KBM-7 (cell line): Measurements from ENCODE around the gene ZNF524.

Experiments
- DNase-seq: peaks from one replicate; pipeline ENCODE4 v3.0.0-alpha.2; 2015
- in situ Hi-C: fragments of 300-500 bp; cut with MboI; formaldehyde crosslinking; loops from 2 replicates; pipeline ENCODE4 v1.14.3; 2020; ENCODE audit warnings: low sequenced_read_pairs, low pct_unique_long_range_greater_than_20kb, mixed read lengths

ZNF524 gene

DNA sequence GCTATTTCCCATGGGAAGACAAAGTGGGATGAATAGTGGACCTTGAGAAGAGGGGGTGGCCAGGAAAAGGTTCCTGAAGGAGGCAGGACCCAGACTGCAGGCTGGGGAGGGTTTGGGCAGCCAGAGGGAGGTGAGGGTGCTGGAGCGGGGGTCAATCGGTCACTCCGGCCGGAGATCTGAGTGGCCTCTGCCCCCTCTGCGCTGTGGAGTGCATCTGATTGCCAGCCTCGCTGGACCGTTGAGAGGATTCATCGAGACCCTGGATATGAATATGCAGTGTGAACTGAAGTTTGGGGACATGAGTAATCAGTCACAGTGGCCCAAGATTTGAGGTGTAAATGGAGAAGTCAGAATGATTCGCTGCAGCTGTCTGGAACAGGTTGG is 35.2 kb downstream of the ZNF524 start:
- in situ Hi-C loops = no loop called here
- DNase-seq = no peak

DNA sequence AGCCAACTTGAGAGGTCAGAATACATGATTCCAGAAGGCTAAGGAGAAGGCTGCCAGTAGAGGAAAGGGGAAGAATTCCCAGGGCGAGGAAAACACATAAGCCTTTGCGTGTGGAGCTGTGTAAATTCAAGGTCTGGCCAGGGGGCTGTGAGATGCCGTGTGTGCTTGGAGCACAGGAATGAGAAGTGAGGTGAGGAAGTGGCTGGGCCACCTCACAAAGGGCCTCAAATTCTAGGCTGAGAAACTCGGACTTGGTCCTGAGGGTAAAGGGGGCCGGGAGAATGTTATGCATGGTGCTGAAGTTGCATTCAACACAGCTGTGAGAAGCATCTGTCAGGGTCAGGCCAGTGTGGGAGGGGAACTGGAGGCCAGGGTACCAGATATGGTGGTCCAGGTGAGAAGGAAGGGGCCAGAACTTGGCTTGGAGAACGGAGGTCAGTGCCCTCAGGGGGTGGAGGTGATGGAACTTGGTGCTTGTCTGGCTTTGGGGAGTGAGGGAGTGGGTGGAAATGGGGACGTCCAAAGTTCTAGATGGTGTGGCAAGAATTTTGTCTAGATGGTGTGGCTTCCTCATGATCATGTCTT is 35.9 kb downstream of the ZNF524 start:
- in situ Hi-C loops = no loop called here
- DNase-seq = no peak

DNA sequence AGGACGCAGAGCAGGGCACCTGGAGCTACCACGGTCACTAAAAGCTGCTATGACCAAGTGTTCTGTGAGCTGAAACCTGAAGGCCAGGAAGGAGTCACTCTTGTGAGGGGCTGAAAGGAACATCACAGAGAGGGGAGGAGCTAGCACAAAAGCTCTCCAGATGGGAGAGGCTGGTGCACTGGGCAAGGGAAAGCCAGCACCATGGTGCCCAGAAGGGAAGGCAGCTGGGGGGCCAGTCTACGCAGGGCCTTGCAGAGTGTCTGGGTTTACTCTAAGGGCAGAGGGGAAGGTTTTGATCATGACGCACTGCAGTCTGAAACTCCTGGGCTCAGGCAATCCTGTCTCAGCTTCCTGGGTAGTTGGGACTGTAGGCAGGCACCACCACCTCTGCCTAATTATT is 36.6 kb downstream of the ZNF524 start:
- in situ Hi-C loops = no loop called here
- DNase-seq = no peak

DNA sequence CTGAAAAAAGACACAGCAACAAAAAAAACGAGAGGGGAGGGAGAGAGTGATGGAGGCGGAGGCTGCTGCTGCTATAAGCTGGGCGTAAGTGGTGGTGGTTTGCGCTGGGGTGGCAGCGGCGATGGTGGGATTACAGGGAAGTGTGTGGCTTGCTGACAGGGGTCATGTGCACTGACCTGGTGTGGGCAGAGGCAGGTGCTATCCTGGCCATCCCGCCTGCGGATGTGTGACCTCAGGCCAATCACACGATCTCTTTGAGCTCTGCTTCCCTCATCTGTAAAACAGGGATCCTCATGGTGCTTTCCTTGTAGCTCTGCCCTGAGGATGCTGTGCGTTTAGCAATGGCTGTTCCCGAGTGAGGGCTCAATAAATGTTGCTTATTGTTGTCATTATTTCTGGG is 37.4 kb downstream of the ZNF524 start:
- no peak for DNase-seq
- in situ Hi-C loops = no loop called here

DNA sequence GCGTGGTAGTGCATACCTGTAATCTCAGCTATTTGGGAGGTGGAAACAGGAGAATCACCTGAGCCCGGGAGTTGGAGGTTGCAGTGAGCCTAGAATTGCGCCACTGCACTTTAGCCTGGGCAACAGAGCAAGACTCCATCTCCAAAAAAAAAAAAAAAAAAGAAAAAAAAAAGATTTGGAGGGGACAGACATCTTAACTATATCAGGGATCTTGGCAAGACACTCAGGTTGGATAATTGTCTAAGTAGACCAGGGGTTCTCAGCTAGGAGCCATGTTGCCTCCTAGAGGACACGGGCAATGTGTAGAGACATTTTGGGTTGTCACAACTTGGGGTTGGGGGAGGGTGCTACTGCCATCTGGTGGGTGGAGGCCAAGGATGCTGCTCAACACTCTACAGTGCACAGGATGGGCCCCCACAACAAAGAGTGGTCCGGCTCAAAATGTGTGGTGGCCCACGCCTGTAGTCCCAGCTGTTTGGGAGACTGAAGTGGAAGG is 38.8 kb downstream of the ZNF524 start:
- in situ Hi-C loops = no loop called here
- peak; percentile 66 for DNase-seq

DNA sequence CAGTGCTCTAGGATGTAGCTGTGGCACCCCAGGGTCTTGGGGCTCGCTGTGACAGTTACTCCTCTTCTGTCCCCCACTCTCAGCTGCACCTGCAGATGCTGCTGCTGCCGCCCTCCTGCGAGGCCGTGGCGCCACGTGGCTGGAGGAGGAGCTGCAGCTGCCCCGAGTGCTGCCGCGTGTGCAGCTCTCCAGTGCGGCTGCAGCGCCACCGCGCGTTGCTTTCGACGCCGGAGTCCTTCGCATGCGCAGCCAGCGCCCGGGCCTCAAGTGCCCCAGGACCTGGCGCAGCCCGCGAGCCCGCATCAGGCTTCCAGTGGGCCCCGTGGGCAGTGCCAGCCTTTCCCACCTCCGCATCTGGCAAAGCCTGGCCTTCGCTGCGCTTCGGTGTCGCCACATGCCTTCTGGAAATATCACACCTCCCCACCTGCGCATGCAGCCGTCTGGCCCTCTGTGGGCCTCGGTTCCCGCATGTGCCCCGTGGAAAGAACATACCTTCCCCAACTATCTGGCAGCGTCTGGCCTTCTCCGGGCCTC is 40.0 kb downstream of the ZNF524 start:
- no peak for DNase-seq

DNA sequence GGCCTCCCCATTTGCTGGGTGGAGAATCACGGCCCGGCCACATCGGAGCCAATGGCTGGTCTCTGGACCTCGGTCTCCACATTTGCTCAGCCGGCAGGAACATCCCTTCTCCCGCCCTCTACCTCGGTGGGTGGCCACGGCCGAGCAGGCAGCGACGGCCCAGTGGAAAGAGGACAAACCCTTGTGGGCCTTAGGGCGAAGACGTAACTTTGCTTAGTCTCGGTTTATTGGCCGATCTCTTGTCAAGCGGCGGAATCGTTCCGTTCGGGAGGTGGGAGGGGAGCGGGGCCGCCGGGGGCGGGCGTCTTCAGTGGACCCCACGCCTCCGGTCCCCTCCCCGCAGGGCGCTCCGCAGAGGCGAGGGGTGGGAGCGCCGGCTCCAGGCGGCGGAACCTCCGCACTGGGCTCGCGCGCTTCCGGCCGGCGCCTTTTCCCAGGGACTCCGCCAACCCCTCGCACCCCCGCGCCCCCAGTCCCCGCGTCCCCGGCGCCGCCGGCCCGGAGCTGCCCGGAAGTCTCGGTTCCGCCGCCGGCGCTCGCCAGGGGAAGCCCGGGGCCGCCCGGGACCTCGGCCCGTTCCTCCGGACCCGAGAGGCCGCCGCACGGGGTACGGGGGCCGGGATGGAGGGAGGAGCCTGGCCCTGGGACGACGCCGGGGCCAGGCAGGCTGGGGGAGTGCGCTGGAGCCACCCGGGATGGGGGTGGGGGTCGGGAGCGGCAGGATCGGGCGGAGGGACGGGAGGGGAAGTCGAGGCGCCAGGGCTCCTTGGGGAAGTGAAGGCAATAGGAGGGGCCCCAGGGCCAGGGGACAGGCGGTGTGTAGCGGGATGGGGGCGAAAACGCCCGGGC is 40.7 kb downstream of the ZNF524 start, which contains the start of gene ZNF580:
Gene ZNF580 (plus strand): TSS at position 426 of the 849 bp plus-strand sequence. CDS start 1,507 bp downstream, outside the sequence.
- no peak for DNase-seq
- in situ Hi-C loops = no loop called here

More for the DNA sequence above, 40.0 kb downstream of the ZNF524 start:
- in situ Hi-C loops = no loop called here

DNA sequence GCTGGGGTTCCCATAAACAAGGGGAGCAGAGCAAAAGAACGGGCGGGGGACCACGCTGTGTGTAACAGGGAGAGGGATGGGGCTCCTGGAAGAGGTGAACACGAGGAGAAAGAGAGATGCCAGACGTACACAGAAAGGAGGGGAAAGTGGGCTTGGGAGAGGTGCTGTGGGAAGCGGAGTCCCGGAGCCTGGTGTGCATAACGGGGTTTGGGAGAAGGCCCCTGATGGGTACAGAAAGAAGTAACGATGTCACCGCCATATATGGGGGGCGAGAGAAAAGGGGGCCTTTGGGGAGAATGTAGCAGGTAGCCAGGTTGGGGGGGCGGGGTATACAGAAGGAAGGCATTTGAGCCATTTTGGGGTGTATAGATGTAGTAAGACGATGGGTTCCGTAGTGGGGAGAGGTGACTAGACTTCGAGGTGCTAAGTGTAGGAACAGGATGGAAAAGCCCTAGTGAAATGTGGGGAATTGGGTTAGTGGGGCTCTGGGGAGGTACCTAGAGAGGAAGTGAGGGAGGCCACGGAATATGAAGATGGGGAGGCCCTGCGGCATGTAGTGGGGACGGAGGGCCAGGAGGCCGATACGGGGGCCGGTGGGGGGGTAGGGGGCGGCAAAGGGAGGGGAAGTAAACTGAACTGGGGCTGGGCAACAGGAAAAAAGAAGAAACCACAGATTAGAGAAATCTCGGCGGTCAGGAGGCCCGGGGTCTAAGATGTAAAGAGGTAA is 41.5 kb downstream of the ZNF524 start:
- no peak for DNase-seq
- in situ Hi-C loops = no loop called here

DNA sequence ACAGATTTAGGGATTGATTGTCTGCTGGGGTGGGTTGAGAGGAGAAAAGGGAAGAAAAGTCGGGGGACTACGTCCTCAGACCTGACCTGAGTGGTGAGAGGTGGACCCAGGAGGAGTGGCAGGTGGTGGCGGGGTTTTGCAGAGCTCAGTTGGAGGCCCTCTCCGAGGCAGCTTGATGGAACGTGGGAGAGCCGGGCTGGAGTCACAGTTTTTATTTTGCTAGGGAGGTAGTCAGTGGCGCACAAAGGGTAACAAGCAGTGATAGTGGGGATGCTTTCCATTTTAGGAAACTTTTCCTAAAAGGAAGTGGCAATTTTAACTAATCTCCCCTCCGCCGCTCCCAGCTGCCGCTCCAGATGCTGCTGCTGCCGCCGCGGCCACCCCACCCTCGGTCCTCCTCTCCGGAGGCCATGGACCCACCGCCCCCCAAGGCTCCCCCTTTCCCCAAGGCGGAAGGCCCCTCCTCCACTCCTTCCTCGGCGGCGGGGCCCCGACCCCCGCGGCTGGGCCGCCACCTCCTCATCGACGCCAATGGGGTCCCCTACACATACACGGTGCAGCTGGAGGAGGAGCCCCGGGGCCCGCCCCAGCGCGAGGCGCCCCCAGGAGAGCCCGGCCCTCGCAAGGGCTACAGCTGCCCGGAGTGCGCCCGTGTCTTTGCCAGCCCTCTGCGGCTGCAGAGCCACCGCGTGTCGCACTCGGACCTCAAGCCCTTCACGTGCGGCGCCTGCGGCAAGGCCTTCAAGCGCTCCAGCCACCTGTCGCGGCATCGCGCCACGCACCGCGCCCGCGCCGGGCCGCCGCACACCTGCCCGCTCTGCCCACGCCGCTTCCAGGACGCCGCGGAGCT is 42.3 kb downstream of the ZNF524 start:
- no peak for DNase-seq
- in situ Hi-C loops = no loop called here

DNA sequence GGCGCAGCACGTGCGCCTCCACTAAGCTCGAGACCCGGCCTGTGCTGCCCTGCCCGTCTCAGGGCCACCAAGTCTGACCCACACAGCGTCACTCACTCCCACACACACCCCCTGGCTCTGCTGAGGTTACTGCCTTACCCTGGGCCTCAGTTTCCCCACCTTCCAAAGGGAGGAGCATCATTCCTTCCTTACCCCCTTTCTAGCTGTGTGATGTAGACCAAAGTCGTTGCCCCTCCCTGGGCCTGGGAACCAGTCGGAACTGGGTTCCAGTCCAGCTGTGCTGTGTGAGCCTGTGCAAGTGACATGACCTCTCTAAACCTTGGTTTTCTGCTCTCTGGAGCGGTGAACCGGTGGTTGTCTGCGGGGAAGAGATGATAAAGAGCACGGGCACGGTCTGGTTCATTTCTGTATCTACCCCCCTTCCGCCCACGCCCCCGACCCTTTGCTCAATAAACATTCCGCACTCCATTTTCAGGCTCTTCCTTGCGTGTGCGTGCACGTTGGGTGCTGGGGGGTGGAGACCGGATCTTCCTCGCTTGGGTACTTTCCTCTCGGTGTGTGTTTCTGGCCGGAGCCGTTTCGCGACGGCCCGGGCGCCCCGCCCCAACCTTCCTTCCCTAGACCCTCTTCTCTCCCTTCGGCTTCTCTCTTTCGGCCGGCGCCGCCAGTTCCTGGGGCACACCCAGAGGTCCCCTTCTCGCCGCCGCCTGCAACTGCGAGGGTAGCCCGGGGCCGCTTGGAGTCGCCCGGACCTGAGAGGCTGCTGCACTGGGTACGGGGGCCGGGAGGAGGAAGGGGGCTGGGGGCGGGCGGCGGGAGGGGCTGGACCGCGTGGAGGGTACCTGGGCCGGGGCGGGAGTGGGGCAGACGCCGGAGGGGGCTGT is 43.2 kb downstream of the ZNF524 start, which contains the start of gene ZNF581:
Gene ZNF581 (plus strand): TSS at position 647 of the 884 bp plus-strand sequence. CDS start 923 bp downstream, outside the sequence.
- peak; percentile 89 for DNase-seq
- in situ Hi-C loops = no loop called here

DNA sequence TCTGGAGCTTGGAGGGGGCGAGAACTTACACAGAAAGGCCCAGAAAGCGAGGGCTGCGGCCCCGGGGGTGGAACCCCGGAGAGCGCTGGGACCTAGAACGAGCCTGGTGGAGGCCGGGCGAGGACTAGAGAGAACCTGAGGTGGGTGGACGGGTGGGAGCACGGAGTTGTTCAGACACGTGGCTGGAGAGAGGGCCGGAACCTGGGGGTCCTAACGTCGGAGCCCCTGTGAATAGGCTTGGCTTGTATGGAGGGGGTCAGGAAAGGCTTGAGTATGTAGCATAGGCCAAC is 43.7 kb downstream of the ZNF524 start:
- in situ Hi-C loops = no loop called here
- no peak for DNase-seq

DNA sequence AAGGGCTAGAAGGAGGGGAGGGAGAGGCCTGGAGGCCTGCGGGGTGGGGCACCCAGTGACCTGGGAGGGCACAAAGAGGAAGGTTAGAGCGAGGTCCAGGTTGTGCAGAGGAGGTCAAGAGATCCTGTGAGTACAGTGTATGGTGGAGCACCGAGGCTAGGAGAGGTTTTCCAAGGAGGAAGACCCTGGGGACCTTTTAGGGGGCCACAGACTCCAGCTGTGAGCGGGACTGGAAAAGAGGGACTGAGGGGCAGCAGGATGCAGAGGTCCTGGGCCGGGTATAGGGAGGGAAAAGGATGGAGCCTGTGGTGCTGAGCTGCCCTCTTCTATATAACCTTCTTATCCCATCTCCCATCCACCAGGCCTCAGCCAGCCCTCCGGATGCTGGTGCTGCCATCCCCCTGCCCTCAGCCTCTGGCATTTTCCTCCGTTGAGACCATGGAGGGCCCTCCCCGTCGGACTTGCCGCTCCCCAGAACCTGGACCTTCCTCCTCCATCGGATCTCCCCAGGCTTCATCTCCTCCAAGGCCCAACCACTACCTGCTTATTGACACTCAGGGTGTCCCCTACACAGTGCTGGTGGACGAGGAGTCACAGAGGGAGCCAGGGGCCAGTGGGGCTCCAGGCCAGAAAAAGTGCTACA is 44.2 kb downstream of the ZNF524 start:
- no peak for DNase-seq
- in situ Hi-C loops = no loop called here

DNA sequence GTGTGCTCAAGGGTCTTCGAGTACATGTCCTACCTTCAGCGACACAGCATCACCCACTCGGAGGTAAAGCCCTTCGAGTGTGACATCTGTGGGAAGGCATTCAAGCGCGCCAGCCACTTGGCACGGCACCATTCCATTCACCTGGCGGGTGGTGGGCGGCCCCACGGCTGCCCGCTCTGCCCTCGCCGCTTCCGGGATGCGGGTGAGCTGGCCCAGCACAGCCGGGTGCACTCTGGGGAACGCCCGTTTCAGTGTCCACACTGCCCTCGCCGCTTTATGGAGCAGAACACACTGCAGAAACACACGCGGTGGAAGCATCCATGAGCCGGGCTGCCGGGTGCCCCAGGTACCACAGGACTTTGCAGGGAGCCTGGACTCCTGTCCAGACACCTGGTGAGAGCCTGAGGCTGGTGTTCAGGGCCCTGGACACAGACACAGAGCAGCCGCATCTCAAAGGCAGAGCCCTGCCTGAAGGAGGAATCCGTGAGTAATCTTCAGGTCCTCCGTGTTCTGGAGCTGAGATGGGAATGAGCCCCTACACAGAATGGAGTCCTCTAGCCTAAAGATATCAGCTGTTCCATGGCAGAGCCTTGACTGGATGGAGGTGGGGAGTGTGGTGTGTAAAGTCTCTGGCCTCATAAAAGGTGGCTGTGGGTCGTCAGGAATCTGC is 44.9 kb downstream of the ZNF524 start:
- in situ Hi-C loops = no loop called here
- DNase-seq = no peak

DNA sequence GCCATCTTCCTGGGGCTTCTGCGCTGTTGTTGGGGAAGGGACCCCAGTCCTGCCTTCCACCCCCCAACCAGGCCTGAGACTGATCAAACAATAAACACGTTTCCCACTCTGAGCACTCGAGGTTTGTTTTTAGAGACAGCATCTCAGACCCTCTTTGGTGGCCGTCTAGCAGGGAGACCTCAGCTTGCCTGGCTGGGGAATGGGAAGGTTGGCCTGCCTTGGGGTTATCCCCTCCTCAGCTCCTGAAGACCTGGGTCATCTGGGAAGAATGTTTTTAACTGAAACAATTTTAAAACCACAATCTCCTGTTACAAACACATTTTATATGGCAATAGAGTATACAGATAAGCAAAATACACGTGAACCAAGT is 45.4 kb downstream of the ZNF524 start:
- in situ Hi-C loops = no loop called here
- DNase-seq = no peak

DNA sequence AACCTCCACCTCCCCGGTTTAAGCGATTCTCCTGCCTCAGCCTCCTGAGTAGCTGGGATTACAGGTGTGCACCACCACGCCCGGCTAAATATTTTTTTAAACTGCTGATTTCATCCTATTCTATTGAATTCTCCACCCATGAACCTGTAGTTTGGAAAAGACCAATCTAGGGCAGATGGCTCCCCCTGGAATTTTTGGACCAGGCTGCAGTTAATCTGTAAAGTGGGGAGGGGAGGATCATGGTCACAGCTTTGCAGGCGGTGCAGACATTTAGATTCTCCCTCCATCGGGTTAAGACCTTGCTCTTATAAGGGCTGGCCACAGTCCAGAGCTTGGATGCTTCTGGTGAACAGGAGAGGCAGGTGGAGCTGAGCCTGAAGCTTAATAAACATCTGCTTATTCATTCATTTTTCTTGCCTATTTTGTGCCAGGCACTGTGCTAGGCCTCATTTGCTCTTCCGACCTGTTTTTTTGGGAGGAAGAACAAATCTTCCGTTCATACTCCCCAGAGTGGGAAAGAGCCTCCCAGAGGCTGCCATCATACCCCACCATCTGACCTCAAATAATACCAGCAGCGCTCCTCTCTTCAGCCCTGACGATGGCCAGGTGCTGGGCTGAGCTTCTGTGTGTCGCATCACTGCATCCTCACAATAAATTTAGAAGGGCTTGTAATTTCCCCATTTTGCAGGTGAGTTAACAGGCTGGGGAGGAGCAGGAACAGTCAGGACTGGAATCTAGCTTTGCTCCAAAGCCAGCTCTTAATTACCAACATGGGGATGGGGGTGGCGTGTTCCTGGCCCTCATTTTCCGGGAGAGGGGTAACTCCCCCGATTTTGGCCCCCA is 47.0 kb downstream of the ZNF524 start:
- DNase-seq = no peak
- in situ Hi-C loops = no loop called here
